Measurements from ENCODE around the gene CCL4L2. TPM values are rescaled to one million over a fixed set of nuclear protein-coding genes. Genes with fewer than 3 reads are reported as not detected.
"Not testable (repeated sequence)": the region's sequence is repeated elsewhere in the genome, so short reads cannot be mapped to it uniquely, and the experiment has no call there.

Gene CCL4L2
- total RNA-seq, 1 donor from 2014 or later, result 1.6 TPM

- H3K36me3 ChIP-seq (ENCODE audit: control insufficient read depth in 3 of 3, insufficient read depth in 3 of 3, low read length in 3 of 3); H3K27ac ChIP-seq (ENCODE audit: low read depth, low read length); H3K4me1 ChIP-seq (ENCODE audit: control insufficient read depth in 3 of 3, insufficient read depth in 3 of 3, low read length in 3 of 3); H3K27me3 ChIP-seq (ENCODE audit: control insufficient read depth in 3 of 3, insufficient read depth in 3 of 3, low read length in 3 of 3); H3K9me3 ChIP-seq (ENCODE audit: control insufficient read depth in 3 of 3, low read length in 3 of 3); H3K9ac ChIP-seq (ENCODE audit: low read depth in 1 of 3, low read length in 3 of 3); H3K4me3 ChIP-seq (ENCODE audit: low read length in 3 of 3): not testable (repeated sequence)
These were observed 10.1 kb downstream of the CCL4L2 start for GRCh38 chr17:36220737-36221580.

- not testable (repeated sequence) for H3K9me3 ChIP-seq (ENCODE audit: control insufficient read depth in 3 of 3, low read length in 3 of 3); H3K4me1 ChIP-seq (ENCODE audit: control insufficient read depth in 3 of 3, insufficient read depth in 3 of 3, low read length in 3 of 3); H3K27ac ChIP-seq (ENCODE audit: low read depth, low read length); H3K9ac ChIP-seq (ENCODE audit: low read depth in 1 of 3, low read length in 3 of 3); H3K36me3 ChIP-seq (ENCODE audit: control insufficient read depth in 3 of 3, insufficient read depth in 3 of 3, low read length in 3 of 3); H3K27me3 ChIP-seq (ENCODE audit: control insufficient read depth in 3 of 3, insufficient read depth in 3 of 3, low read length in 3 of 3); H3K4me3 ChIP-seq (ENCODE audit: low read length in 3 of 3)
These were observed 10.8 kb downstream of the CCL4L2 start for GRCh38 chr17:36221581-36222100.

GRCh38 chr17:36222967-36223366 is 12.1 kb downstream of the CCL4L2 start:
- H3K9me3 ChIP-seq (ENCODE audit: control insufficient read depth in 3 of 3, low read length in 3 of 3); H3K4me1 ChIP-seq (ENCODE audit: control insufficient read depth in 3 of 3, insufficient read depth in 3 of 3, low read length in 3 of 3); H3K27ac ChIP-seq (ENCODE audit: low read depth, low read length); H3K9ac ChIP-seq (ENCODE audit: low read depth in 1 of 3, low read length in 3 of 3); H3K27me3 ChIP-seq (ENCODE audit: control insufficient read depth in 3 of 3, insufficient read depth in 3 of 3, low read length in 3 of 3); H3K4me3 ChIP-seq (ENCODE audit: low read length in 3 of 3); H3K36me3 ChIP-seq (ENCODE audit: control insufficient read depth in 3 of 3, insufficient read depth in 3 of 3, low read length in 3 of 3): not testable (repeated sequence)

- H3K9me3 ChIP-seq (ENCODE audit: control insufficient read depth in 3 of 3, low read length in 3 of 3); H3K4me1 ChIP-seq (ENCODE audit: control insufficient read depth in 3 of 3, insufficient read depth in 3 of 3, low read length in 3 of 3); H3K27me3 ChIP-seq (ENCODE audit: control insufficient read depth in 3 of 3, insufficient read depth in 3 of 3, low read length in 3 of 3); H3K4me3 ChIP-seq (ENCODE audit: low read length in 3 of 3); H3K27ac ChIP-seq (ENCODE audit: low read depth, low read length); H3K9ac ChIP-seq (ENCODE audit: low read depth in 1 of 3, low read length in 3 of 3); H3K36me3 ChIP-seq (ENCODE audit: control insufficient read depth in 3 of 3, insufficient read depth in 3 of 3, low read length in 3 of 3): not testable (repeated sequence)
These were observed 18.8 kb downstream of the CCL4L2 start for GRCh38 chr17:36229644-36230043.

- H3K27me3 ChIP-seq (ENCODE audit: control insufficient read depth in 3 of 3, insufficient read depth in 3 of 3, low read length in 3 of 3); H3K4me1 ChIP-seq (ENCODE audit: control insufficient read depth in 3 of 3, insufficient read depth in 3 of 3, low read length in 3 of 3); H3K9me3 ChIP-seq (ENCODE audit: control insufficient read depth in 3 of 3, low read length in 3 of 3): not testable (repeated sequence)
These were observed 31.2 kb downstream of the CCL4L2 start for GRCh38 chr17:36242046-36242445.

More at GRCh38 chr17:36242046-36242445, 31.2 kb downstream of the CCL4L2 start:
- H3K4me3 ChIP-seq (ENCODE audit: low read length in 3 of 3); H3K36me3 ChIP-seq (ENCODE audit: control insufficient read depth in 3 of 3, insufficient read depth in 3 of 3, low read length in 3 of 3); H3K9ac ChIP-seq (ENCODE audit: low read depth in 1 of 3, low read length in 3 of 3); H3K27ac ChIP-seq (ENCODE audit: low read depth, low read length): not testable (repeated sequence)

Small RNAs within 50 kb of the gene (small RNA-seq; reads per million reads assigned to genes)
- gene AC243829.3 (not detected), gene AC243829.6 (not detected)

Other genes starting within 250 kb of the CCL4L2 start
- gene CCL16, start 229.6 kb upstream of the CCL4L2 start, total RNA-seq, result not detected
- 1.6 TPM for gene CCL14, start 224.3 kb upstream of the CCL4L2 start, total RNA-seq
- not detected for gene CCL15, start 209.5 kb upstream of the CCL4L2 start, total RNA-seq
- gene CCL23, start 193.1 kb upstream of the CCL4L2 start, total RNA-seq, result not detected
- gene CCL18, start 146.8 kb upstream of the CCL4L2 start, total RNA-seq, result not detected
- 7.3 TPM for gene CCL3, start 120.9 kb upstream of the CCL4L2 start, total RNA-seq
- 1.6 TPM for gene CCL4, start 107.2 kb upstream of the CCL4L2 start, total RNA-seq
- not detected for gene TBC1D3B, start 34.4 kb upstream of the CCL4L2 start, total RNA-seq
- 1.6 TPM for gene CCL3L1, start 14.3 kb upstream of the CCL4L2 start, total RNA-seq
- under 0.01 TPM for gene TBC1D3I, start 53.5 kb downstream of the CCL4L2 start, total RNA-seq
- gene TBC1D3G, start 112.8 kb downstream of the CCL4L2 start, total RNA-seq, result not detected
- gene TBC1D3H, start 177.4 kb downstream of the CCL4L2 start, total RNA-seq, result not detected